ENCODE results near the gene SENP6.

SENP6 gene

GRCh38 chr6:75751443-75751842 is 149.8 kb downstream of the SENP6 start:
- H3K4me2 ChIP-seq (ENCODE audit: low read length, poor library complexity, severe bottlenecking) = no peak overlapping the region
- H3K4me3 ChIP-seq (ENCODE audit: insufficient read depth in 1 of 2, low read depth in 1 of 2, low read length in 2 of 2) = no peak overlapping the region
- no peak overlapping the region for H2AK5ac ChIP-seq (ENCODE audit: low read length, severe bottlenecking)
- no peaks in the 10 kb centered on the region for H3K36me3 ChIP-seq (ENCODE audit: control insufficient read depth in 1 of 2, insufficient read depth in 2 of 2, low read depth in 1 of 2, low read length in 2 of 2)
- no peak overlapping the region for H4K91ac ChIP-seq (ENCODE audit: low read length)
- H2AFZ ChIP-seq (ENCODE audit: low read depth, low read length) = no peak overlapping the region
- H4K8ac ChIP-seq (ENCODE audit: low read length) = no peak overlapping the region
- H3K14ac ChIP-seq (ENCODE audit: low read length in 2 of 2) = no peak overlapping the region
- no peaks in the 10 kb centered on the region for H3K27me3 ChIP-seq (ENCODE audit: control insufficient read depth in 1 of 2, insufficient read depth in 1 of 2, low read length in 2 of 2)
- no peak overlapping the region for H2BK12ac ChIP-seq (ENCODE audit: low read length in 2 of 2)
- peaks cover 12% of the 10 kb centered on the region for H3K4me1 ChIP-seq (ENCODE audit: control insufficient read depth, insufficient read depth, low read depth, low read length)
- no peak overlapping the region for H2BK120ac ChIP-seq (ENCODE audit: low read depth, low read length)
- H3K18ac ChIP-seq (ENCODE audit: low read depth in 1 of 2, low read length in 2 of 2) = no peak overlapping the region
- H3K9me3 ChIP-seq (ENCODE audit: control insufficient read depth, low read length) = no peaks in the 10 kb centered on the region
- H2BK15ac ChIP-seq (ENCODE audit: low read depth, poor library complexity, severe bottlenecking) = no peak overlapping the region
- H3K27ac ChIP-seq (ENCODE audit: low read length, poor library complexity, severe bottlenecking) = peak overlapping the region; percentile 9
- no peak overlapping the region for H3K4ac ChIP-seq (ENCODE audit: low read depth in 1 of 2, low read length in 2 of 2)
- peak; percentile 91 for DNase-seq
- no peak overlapping the region for H2BK5ac ChIP-seq (ENCODE audit: low read depth, low read length, poor library complexity, severe bottlenecking)
- H3K23ac ChIP-seq (ENCODE audit: low read length in 2 of 2) = no peak overlapping the region
- H3K9ac ChIP-seq (ENCODE audit: low read length) = peak overlapping the region; percentile 18
- WGBS = 7% methylated on average over 2 of the region's 2 CpGs
- peaks cover 7% of the 10 kb centered on the region for H3K79me1 ChIP-seq (replicated peaks; ENCODE audit: low read length, poor library complexity, severe bottlenecking)

- Histone ChIP-seq H4K91ac (ENCODE audit: low read length) (no peak overlapping the region), H3K4me1 (ENCODE audit: control insufficient read depth, insufficient read depth, low read depth, low read length) (peaks cover 13% of the 10 kb centered on the region), H3K23ac (ENCODE audit: low read length in 2 of 2) (no peak overlapping the region), H3K4me3 (ENCODE audit: insufficient read depth in 1 of 2, low read depth in 1 of 2, low read length in 2 of 2) (no peak overlapping the region), H3K27ac (ENCODE audit: low read length, poor library complexity, severe bottlenecking) (peak overlapping the region; percentile 5), H3K79me1 (replicated peaks; ENCODE audit: low read length, poor library complexity, severe bottlenecking) (peaks cover 10% of the 10 kb centered on the region), H4K8ac (ENCODE audit: low read length) (no peak overlapping the region), H3K27me3 (ENCODE audit: control insufficient read depth in 1 of 2, insufficient read depth in 1 of 2, low read length in 2 of 2) (no peaks in the 10 kb centered on the region), H2BK15ac (ENCODE audit: low read depth, poor library complexity, severe bottlenecking) (no peak overlapping the region), H3K18ac (ENCODE audit: low read depth in 1 of 2, low read length in 2 of 2) (peak overlapping the region; percentile 49 to 62), H3K9me3 (ENCODE audit: control insufficient read depth, low read length) (no peaks in the 10 kb centered on the region), H3K4ac (ENCODE audit: low read depth in 1 of 2, low read length in 2 of 2) (no peak overlapping the region), H2BK120ac (ENCODE audit: low read depth, low read length) (peak overlapping the region; percentile 49), H3K9ac (ENCODE audit: low read length) (peak overlapping the region; percentile 21), H2BK12ac (ENCODE audit: low read length in 2 of 2) (no peak overlapping the region), H2AK5ac (ENCODE audit: low read length, severe bottlenecking) (no peak overlapping the region), H2AFZ (ENCODE audit: low read depth, low read length) (no peak overlapping the region), H3K36me3 (ENCODE audit: control insufficient read depth in 1 of 2, insufficient read depth in 2 of 2, low read depth in 1 of 2, low read length in 2 of 2) (no peaks in the 10 kb centered on the region), H3K4me2 (ENCODE audit: low read length, poor library complexity, severe bottlenecking) (peak overlapping the region; percentile 22), H2BK5ac (ENCODE audit: low read depth, low read length, poor library complexity, severe bottlenecking) (no peak overlapping the region), H3K14ac (ENCODE audit: low read length in 2 of 2) (no peak overlapping the region)
- peak; percentile 36 for DNase-seq
- 60% methylated on average over 3 of the region's 3 CpGs for WGBS
These were observed 150.7 kb downstream of the SENP6 start for GRCh38 chr6:75752365-75752764.

GRCh38 chr6:75755704-75756103 is 154.0 kb downstream of the SENP6 start:
- no peak overlapping the region for H2BK12ac ChIP-seq (ENCODE audit: low read length in 2 of 2)
- H2BK120ac ChIP-seq (ENCODE audit: low read depth, low read length) = no peak overlapping the region
- no peak overlapping the region for H4K8ac ChIP-seq (ENCODE audit: low read length)
- no peaks in the 10 kb centered on the region for H3K27me3 ChIP-seq (ENCODE audit: control insufficient read depth in 1 of 2, insufficient read depth in 1 of 2, low read length in 2 of 2)
- H3K4me2 ChIP-seq (ENCODE audit: low read length, poor library complexity, severe bottlenecking) = no peak overlapping the region
- H3K4me3 ChIP-seq (ENCODE audit: insufficient read depth in 1 of 2, low read depth in 1 of 2, low read length in 2 of 2) = no peak overlapping the region
- H3K36me3 ChIP-seq (ENCODE audit: control insufficient read depth in 1 of 2, insufficient read depth in 2 of 2, low read depth in 1 of 2, low read length in 2 of 2) = no peaks in the 10 kb centered on the region
- H3K23ac ChIP-seq (ENCODE audit: low read length in 2 of 2) = no peak overlapping the region
- H2BK5ac ChIP-seq (ENCODE audit: low read depth, low read length, poor library complexity, severe bottlenecking) = no peak overlapping the region
- H2AK5ac ChIP-seq (ENCODE audit: low read length, severe bottlenecking) = no peak overlapping the region
- peak; percentile 59 for DNase-seq
- peaks cover 10% of the 10 kb centered on the region for H3K4me1 ChIP-seq (ENCODE audit: control insufficient read depth, insufficient read depth, low read depth, low read length)
- H3K9me3 ChIP-seq (ENCODE audit: control insufficient read depth, low read length) = no peaks in the 10 kb centered on the region
- no peak overlapping the region for H2BK15ac ChIP-seq (ENCODE audit: low read depth, poor library complexity, severe bottlenecking)
- no peak overlapping the region for H3K18ac ChIP-seq (ENCODE audit: low read depth in 1 of 2, low read length in 2 of 2)
- H2AFZ ChIP-seq (ENCODE audit: low read depth, low read length) = no peak overlapping the region
- H3K79me1 ChIP-seq (replicated peaks; ENCODE audit: low read length, poor library complexity, severe bottlenecking) = peaks cover 7% of the 10 kb centered on the region
- H4K91ac ChIP-seq (ENCODE audit: low read length) = no peak overlapping the region
- no peak overlapping the region for H3K14ac ChIP-seq (ENCODE audit: low read length in 2 of 2)
- WGBS = 80% methylated on average over 2 of the region's 5 CpGs
- no peak overlapping the region for H3K27ac ChIP-seq (ENCODE audit: low read length, poor library complexity, severe bottlenecking)
- no peak overlapping the region for H3K9ac ChIP-seq (ENCODE audit: low read length)
- H3K4ac ChIP-seq (ENCODE audit: low read depth in 1 of 2, low read length in 2 of 2) = no peak overlapping the region

- no peak overlapping the region for H3K4me3 ChIP-seq (ENCODE audit: insufficient read depth in 1 of 2, low read depth in 1 of 2, low read length in 2 of 2)
- no peak overlapping the region for H3K4ac ChIP-seq (ENCODE audit: low read depth in 1 of 2, low read length in 2 of 2)
- H3K27ac ChIP-seq (ENCODE audit: low read length, poor library complexity, severe bottlenecking) = peak overlapping the region; percentile 29
- H4K8ac ChIP-seq (ENCODE audit: low read length) = no peak overlapping the region
- no peak overlapping the region for H3K18ac ChIP-seq (ENCODE audit: low read depth in 1 of 2, low read length in 2 of 2)
- peak overlapping the region; percentile 82 for H2AK5ac ChIP-seq (ENCODE audit: low read length, severe bottlenecking)
- no peak overlapping the region for H3K9ac ChIP-seq (ENCODE audit: low read length)
- H3K27me3 ChIP-seq (ENCODE audit: control insufficient read depth in 1 of 2, insufficient read depth in 1 of 2, low read length in 2 of 2) = no peaks in the 10 kb centered on the region
- no peak overlapping the region for H2BK5ac ChIP-seq (ENCODE audit: low read depth, low read length, poor library complexity, severe bottlenecking)
- H3K23ac ChIP-seq (ENCODE audit: low read length in 2 of 2) = no peak overlapping the region
- H3K79me1 ChIP-seq (replicated peaks; ENCODE audit: low read length, poor library complexity, severe bottlenecking) = peaks cover 7% of the 10 kb centered on the region
- H4K91ac ChIP-seq (ENCODE audit: low read length) = no peak overlapping the region
- no peak overlapping the region for H2BK15ac ChIP-seq (ENCODE audit: low read depth, poor library complexity, severe bottlenecking)
- no peak for DNase-seq
- H2AFZ ChIP-seq (ENCODE audit: low read depth, low read length) = no peak overlapping the region
- H3K9me3 ChIP-seq (ENCODE audit: control insufficient read depth, low read length) = no peaks in the 10 kb centered on the region
- no peak overlapping the region for H2BK120ac ChIP-seq (ENCODE audit: low read depth, low read length)
- no peaks in the 10 kb centered on the region for H3K36me3 ChIP-seq (ENCODE audit: control insufficient read depth in 1 of 2, insufficient read depth in 2 of 2, low read depth in 1 of 2, low read length in 2 of 2)
- H2BK12ac ChIP-seq (ENCODE audit: low read length in 2 of 2) = no peak overlapping the region
- H3K4me2 ChIP-seq (ENCODE audit: low read length, poor library complexity, severe bottlenecking) = no peak overlapping the region
- 88% methylated on average over 3 of the region's 3 CpGs for WGBS
- peaks cover 11% of the 10 kb centered on the region for H3K4me1 ChIP-seq (ENCODE audit: control insufficient read depth, insufficient read depth, low read depth, low read length)
- no peak overlapping the region for H3K14ac ChIP-seq (ENCODE audit: low read length in 2 of 2)
These were observed 155.6 kb downstream of the SENP6 start for GRCh38 chr6:75757295-75757694.
